Liver (tissue), 9 donors: ENCODE data around the gene SLC12A9. TPM values are rescaled to one million over a fixed set of nuclear protein-coding genes. Genes with fewer than 3 reads are reported as not detected.
A peak's percentile ranks its signal among the peaks of the same experiment; 100 is the strongest.

Experiments
- DNase-seq: peaks from one replicate; pipeline ENCODE4 v3.0.0-alpha.2; 2017; ENCODE audit warnings: low spot score
- H3K27ac ChIP-seq, 2 donors: one replicate each; pipeline ENCODE4 v1.7.0; 2013; ENCODE audit warnings: inconsistent platforms in 2 of 2, low read length in 2 of 2, control low read depth in 1 of 2, low read depth in 1 of 2, mild to moderate bottlenecking in 1 of 2
- H3K27me3 ChIP-seq, 4 donors: one replicate each; pipeline versions ENCODE4 v1.6.1 to v1.7.0; 2013; ENCODE audit warnings: low read length in 3 of 4, inconsistent platforms in 1 of 4, mild to moderate bottlenecking in 1 of 4, moderate library complexity in 1 of 4; ENCODE audit not compliant: control insufficient read depth in 4 of 4, insufficient read depth in 4 of 4
- H3K36me3 ChIP-seq, 4 donors: one replicate each; pipeline versions ENCODE4 v1.6.1 to v1.7.0; 2013; ENCODE audit warnings: low read length in 3 of 4, mild to moderate bottlenecking in 3 of 4, low read depth in 1 of 4, moderate library complexity in 1 of 4; ENCODE audit not compliant: control insufficient read depth in 4 of 4, insufficient read depth in 3 of 4
- H3K4me1 ChIP-seq, 4 donors: one replicate each; pipeline versions ENCODE4 v1.6.1 to v1.7.0; 2013; ENCODE audit warnings: low read length in 3 of 4, mild to moderate bottlenecking in 3 of 4, moderate library complexity in 1 of 4; ENCODE audit not compliant: control insufficient read depth in 4 of 4, insufficient read depth in 4 of 4
- H3K4me3 ChIP-seq, 3 donors: one replicate each; pipeline versions ENCODE4 v1.6.1 to v1.7.0; 2013; ENCODE audit warnings: low read length in 3 of 3, control low read depth in 1 of 3, low read depth in 1 of 3, mild to moderate bottlenecking in 1 of 3
- H3K9ac ChIP-seq, 2 donors: one replicate each; pipeline ENCODE4 v1.7.0; 2013; ENCODE audit warnings: low read length in 2 of 2, mild to moderate bottlenecking in 2 of 2, moderate library complexity in 2 of 2, control low read depth in 1 of 2, low read depth in 1 of 2
- H3K9me3 ChIP-seq, 4 donors: one replicate each; pipeline versions ENCODE4 v1.6.1 to v1.7.0; 2013; ENCODE audit warnings: low read length in 3 of 4; ENCODE audit not compliant: control insufficient read depth in 4 of 4
- EGR1 ChIP-seq, 2 donors: IDR thresholded peaks; 2 replicates each; pipeline ENCODE4 v1.6.1; 2016 to 2018; ENCODE audit warnings: antibody characterized with exemption in 2 of 2, low read depth in 2 of 2
- FOXA1 ChIP-seq: IDR thresholded peaks from 2 replicates; pipeline ENCODE4 v1.6.1; 2016; ENCODE audit warnings: antibody characterized with exemption
- FOXA2 ChIP-seq: IDR thresholded peaks from 2 replicates; pipeline ENCODE4 v1.6.1; 2016; ENCODE audit warnings: antibody characterized with exemption
- GABPA ChIP-seq, 2 donors: IDR thresholded peaks in 1 of 2; conservative IDR thresholded peaks in 1 of 2; 2 replicates each; pipeline ENCODE4 v1.6.1; 2016; ENCODE audit warnings: antibody characterized with exemption in 2 of 2, mild to moderate bottlenecking in 1 of 2, moderate library complexity in 1 of 2
- HNF4A ChIP-seq, 2 donors: conservative IDR thresholded peaks; 2 replicates each; pipeline ENCODE4 v1.6.1; 2016; ENCODE audit warnings: antibody characterized with exemption in 2 of 2, mild to moderate bottlenecking in 2 of 2
- NR2F2 ChIP-seq: IDR thresholded peaks from 2 replicates; pipeline ENCODE4 v1.6.1; 2016; ENCODE audit warnings: antibody characterized with exemption
- RAD21 ChIP-seq, 2 donors: IDR thresholded peaks; 2 replicates each; pipeline ENCODE4 v1.6.1; 2016; ENCODE audit warnings: antibody characterized with exemption in 2 of 2, mild to moderate bottlenecking in 2 of 2
- REST ChIP-seq: IDR thresholded peaks from 2 replicates; pipeline ENCODE4 v1.6.1; 2016; ENCODE audit warnings: antibody characterized with exemption, mild to moderate bottlenecking
- RXRA ChIP-seq, 2 donors: IDR thresholded peaks; 2 replicates each; pipeline ENCODE4 v1.6.1; 2017 to 2018; ENCODE audit warnings: antibody characterized with exemption in 2 of 2, mild to moderate bottlenecking in 1 of 2
- SP1 ChIP-seq: IDR thresholded peaks from 2 replicates; pipeline ENCODE4 v1.6.1; 2018; ENCODE audit warnings: antibody characterized with exemption, mild to moderate bottlenecking
- TAF1 ChIP-seq: conservative IDR thresholded peaks from 2 replicates; pipeline ENCODE4 v1.6.1; 2016; ENCODE audit warnings: antibody characterized with exemption, mild to moderate bottlenecking
- YY1 ChIP-seq: IDR thresholded peaks from 2 replicates; pipeline ENCODE4 v1.6.1; 2016; ENCODE audit warnings: antibody characterized with exemption, mild to moderate bottlenecking
- ZBTB33 ChIP-seq: IDR thresholded peaks from 2 replicates; pipeline ENCODE4 v1.6.1; 2016; ENCODE audit warnings: antibody characterized with exemption
- WGBS: extraction: QIAGEN DNeasy Blood & Tissue Kit; methylation state at CpG from one replicate; pipeline ENCODE4 v1.1.7; 2013; 5-methylcytosine and 5-hydroxymethylcytosine counted together
- polyA plus RNA-seq, 2 donors: library from polyadenylated mRNA; stranded (reverse) in 1 of 2; unstranded in 1 of 2; fragments of 200-250 nt in 1 of 2; fragments of >200 nt in 1 of 2; fragmentation: Nextera tagmentation in 1 of 2; extraction: Ambion mirVana in 1 of 2; gene quantifications; one replicate each; pipeline versions ENCODE4 v1.2.1 to v1.2.3, GENCODE V29; 2013 to 2015
- total RNA-seq, 2 donors: library from RNA; depleted of rRNA; stranded (reverse); fragments of >200 nt; gene quantifications; one replicate each; pipeline ENCODE4 v1.2.3, GENCODE V29; 2014
- donor health status: healthy.
- donor health status: healthy.
- donor health status: healthy.
- donor health status: healthy.
- donor health status: healthy.

The SLC12A9 gene
- total and polyA plus RNA-seq, 4 donors = 1.8 to 17.2 (median 9.4) TPM

- Histone ChIP-seq H3K9me3 (no peaks in the 10 kb centered on the region), H3K4me3 (peak overlapping the region; percentile 75 to 91 (median 90)), H3K4me1 (peaks cover 21 to 63% (median 43%) of the 10 kb centered on the region in 4 donors), H3K36me3 (peaks cover 2 to 21% (median 10%) of the 10 kb centered on the region in 4 donors), H3K27me3 (no peaks in the 10 kb centered on the region), H3K9ac (peak overlapping the region in 1 of 2 donors; percentile 65), H3K27ac (peak overlapping the region; percentile 71 to 87)
- no peak for DNase-seq
- TF ChIP-seq NR2F2 (peak; percentile 76), RAD21 (IDR thresholded peaks at IDR 0.05) (peak in 1 of 2 donors; percentile 15), SP1 (no peak)
- WGBS = 20% methylated on average over 16 of the region's 16 CpGs
These were observed 27.3 kb upstream of the SLC12A9 start for GRCh38 chr7:100825215-100825671.

GRCh38 chr7:100825751-100826513, 26.6 kb upstream of the SLC12A9 start:
- no peak for DNase-seq
- no peaks in the 10 kb centered on the region for H3K9me3 ChIP-seq
- H3K27ac ChIP-seq = peak overlapping the region; percentile 71 to 87
- peaks cover 2 to 14% (median 10%) of the 10 kb centered on the region in 4 donors for H3K36me3 ChIP-seq
- no peaks in the 10 kb centered on the region for H3K27me3 ChIP-seq
- peaks cover 21 to 69% (median 48%) of the 10 kb centered on the region in 4 donors for H3K4me1 ChIP-seq
- whole genome bisulfite sequencing = 7% methylated on average over 17 of the region's 17 CpGs
- peak overlapping the region; percentile 15 to 82 for H3K9ac ChIP-seq
- H3K4me3 ChIP-seq = peak overlapping the region; percentile 75 to 91 (median 90)
- TF ChIP-seq RAD21 (IDR thresholded peaks at IDR 0.05) (peak; percentile 52 to 53), REST (no peak)

- no peak for TF ChIP-seq TAF1
- no peak for TF ChIP-seq YY1
- TF ChIP-seq ZBTB33 = no peak
- TF ChIP-seq HNF4A (conservative IDR thresholded peaks at IDR 0.05) = no peak
- no peak for TF ChIP-seq FOXA1
- no peak for TF ChIP-seq RXRA (IDR thresholded peaks at IDR 0.05)
- TF ChIP-seq FOXA2 = no peak
- no peak for TF ChIP-seq EGR1 (IDR thresholded peaks at IDR 0.05; ENCODE audit: low read depth in 2 of 2)
- TF ChIP-seq GABPA (IDR thresholded peaks at IDR 0.05 in 1 of 2, conservative IDR thresholded peaks at IDR 0.05 in 1 of 2) = no peak
- H3K9ac ChIP-seq = peak overlapping the region; percentile 52 to 82
- no peak for DNase-seq
- H3K9me3 ChIP-seq = no peaks in the 10 kb centered on the region
- under 1% methylated on average over 71 of the region's 71 CpGs for WGBS
- peak overlapping the region; percentile 75 to 91 (median 90) for H3K4me3 ChIP-seq
- H3K27ac ChIP-seq = peak overlapping the region; percentile 71 to 87
- peaks cover 0 to 12% (median 8%) of the 10 kb centered on the region in 4 donors for H3K36me3 ChIP-seq
- H3K4me1 ChIP-seq = peaks cover 25 to 74% (median 51%) of the 10 kb centered on the region in 4 donors
- H3K27me3 ChIP-seq = no peaks in the 10 kb centered on the region
These were observed 25.8 kb upstream of the SLC12A9 start for GRCh38 chr7:100826514-100827329.
